ENCODE data around the gene RGS11.

DNA sequence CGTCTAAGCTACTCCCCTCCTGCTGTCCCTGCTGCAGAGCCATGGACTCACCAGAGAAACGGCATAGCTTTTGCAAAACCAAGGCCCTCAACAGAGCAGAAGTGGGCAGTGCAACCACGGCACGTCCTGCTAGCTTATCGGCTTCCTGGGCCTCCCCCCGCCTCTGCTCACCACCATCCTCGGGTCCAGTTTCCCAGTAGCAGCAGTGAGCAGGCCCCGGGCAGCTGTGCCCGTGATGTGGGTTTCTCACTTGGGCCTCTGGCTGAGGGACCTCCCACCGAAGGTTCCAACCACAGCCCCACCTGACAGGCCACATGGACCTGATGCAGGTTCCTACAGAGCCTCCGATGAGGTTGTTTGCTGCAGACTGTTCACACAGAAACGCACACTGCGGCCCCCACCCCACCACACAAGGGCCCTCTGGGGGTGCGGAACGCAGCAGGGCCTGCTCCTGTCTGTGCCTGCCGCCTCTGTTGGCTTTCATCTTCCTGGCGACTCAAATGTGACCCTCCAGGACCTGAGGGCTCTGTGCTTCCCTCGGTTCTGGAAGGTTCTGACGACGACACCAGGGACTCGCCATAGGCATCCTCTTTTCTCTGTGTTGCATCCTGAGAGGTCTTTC, 32.1 kb upstream of the RGS11 start:
- TF ChIP-seq, protein P1, sequence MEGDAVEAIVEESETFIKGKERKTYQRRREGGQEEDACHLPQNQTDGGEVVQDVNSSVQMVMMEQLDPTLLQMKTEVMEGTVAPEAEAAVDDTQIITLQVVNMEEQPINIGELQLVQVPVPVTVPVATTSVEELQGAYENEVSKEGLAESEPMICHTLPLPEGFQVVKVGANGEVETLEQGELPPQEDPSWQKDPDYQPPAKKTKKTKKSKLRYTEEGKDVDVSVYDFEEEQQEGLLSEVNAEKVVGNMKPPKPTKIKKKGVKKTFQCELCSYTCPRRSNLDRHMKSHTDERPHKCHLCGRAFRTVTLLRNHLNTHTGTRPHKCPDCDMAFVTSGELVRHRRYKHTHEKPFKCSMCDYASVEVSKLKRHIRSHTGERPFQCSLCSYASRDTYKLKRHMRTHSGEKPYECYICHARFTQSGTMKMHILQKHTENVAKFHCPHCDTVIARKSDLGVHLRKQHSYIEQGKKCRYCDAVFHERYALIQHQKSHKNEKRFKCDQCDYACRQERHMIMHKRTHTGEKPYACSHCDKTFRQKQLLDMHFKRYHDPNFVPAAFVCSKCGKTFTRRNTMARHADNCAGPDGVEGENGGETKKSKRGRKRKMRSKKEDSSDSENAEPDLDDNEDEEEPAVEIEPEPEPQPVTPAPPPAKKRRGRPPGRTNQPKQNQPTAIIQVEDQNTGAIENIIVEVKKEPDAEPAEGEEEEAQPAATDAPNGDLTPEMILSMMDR (conservative IDR thresholded peaks at IDR 0.05; ENCODE audit: low read length), result no peak
- TF ChIP-seq EZH2phosphoT487 (IDR thresholded peaks at IDR 0.05; ENCODE audit: borderline replicate concordance, low read depth, low read length), result no peak
